Ascending aorta (tissue), 2 donors: ENCODE data around the gene TIMM23. TPM values are rescaled to one million over a fixed set of nuclear protein-coding genes. Genes with fewer than 3 reads are reported as not detected.

Experiments used
- DNase-seq, 2 donors: peaks; one replicate each; pipeline ENCODE4 v3.0.0-alpha.2; 2019; ENCODE audit warnings: low spot score in 2 of 2
- H3K27ac ChIP-seq, 2 donors: fragments of 200-600 bp; sonication (generic); one replicate each; pipeline ENCODE4 v1.5.1; 2016 to 2017; ENCODE audit warnings: mild to moderate bottlenecking in 1 of 2
- H3K27me3 ChIP-seq: fragments of 200-600 bp; sonication (generic); one replicate; pipeline ENCODE4 v1.5.1; 2017
- H3K36me3 ChIP-seq, 2 donors: fragments of 200-600 bp; sonication (generic); one replicate each; pipeline ENCODE4 v1.5.1; 2016
- H3K4me1 ChIP-seq, 2 donors: fragments of 200-600 bp; sonication (generic); one replicate each; pipeline ENCODE4 v1.5.1; 2016 to 2017; ENCODE audit warnings: mild to moderate bottlenecking in 1 of 2
- H3K4me3 ChIP-seq, 2 donors: fragments of 200-600 bp; sonication (generic); one replicate each; pipeline ENCODE4 v1.5.1; 2016 to 2017; ENCODE audit warnings: mild to moderate bottlenecking in 1 of 2
- H3K9me3 ChIP-seq, 2 donors: fragments of 200-600 bp; sonication (generic); one replicate each; pipeline ENCODE4 v1.5.1; 2016
- intact Hi-C: fragments of 100-400 bp; cut with DNase I; formaldehyde crosslinking; loops from one replicate; pipeline ENCODE4 v1.15.1; 2023
- total RNA-seq: library from RNA; depleted of rRNA; stranded (reverse); fragments of >200 nt; gene quantifications from one replicate; pipeline ENCODE4 v1.1.0, GENCODE V29; 2016
- TF ChIP-seq, protein P1 (sequence below), 3 experiments: fragments of 200-600 bp in 2 of 3; fragments of 450-650 bp in 1 of 3; sonication (generic) in 2 of 3; IDR thresholded peaks; one replicate each; pipeline ENCODE4 v1.5.1; 2016 to 2019; ENCODE audit warnings: antibody characterized with exemption in 3 of 3, mild to moderate bottlenecking in 1 of 3, moderate library complexity in 1 of 3

TIMM23 gene
- total RNA-seq, 1 donor from 2014 or later = 19.3 TPM

DNA sequence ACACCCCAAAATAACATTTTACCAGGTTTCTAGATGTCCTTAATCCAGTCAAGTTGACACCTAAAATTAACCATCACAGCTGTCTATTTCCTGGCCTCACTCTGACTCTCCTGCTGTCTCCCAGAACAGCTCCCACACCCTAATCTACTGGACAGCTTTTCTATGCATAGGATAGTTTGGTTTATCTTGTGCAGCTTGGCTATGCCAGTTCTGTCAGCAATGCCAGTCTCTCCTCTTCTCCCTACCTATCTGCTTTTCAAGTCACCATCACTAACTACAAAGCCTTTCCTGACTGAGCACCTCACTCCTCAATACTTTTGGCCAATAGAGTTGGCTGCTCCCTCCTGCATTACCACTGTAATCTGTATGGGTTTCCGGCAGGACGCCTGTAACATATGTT lies 53.1 kb downstream of the TIMM23 start:
- H3K27ac ChIP-seq = no peak overlapping the region
- intact Hi-C loops = loop anchor here (10.0 kb wide), 3 partner anchors 51 to 1139 kb away; partner anchors contain the start of genes ANTXRL and TIMM23
- H3K36me3 ChIP-seq = no peaks in the 10 kb centered on the region
- H3K4me1 ChIP-seq = peaks cover 0 to 35% of the 10 kb centered on the region in 2 donors
- no peak for DNase-seq
- no peaks in the 10 kb centered on the region for H3K9me3 ChIP-seq
- TF ChIP-seq, protein P1, sequence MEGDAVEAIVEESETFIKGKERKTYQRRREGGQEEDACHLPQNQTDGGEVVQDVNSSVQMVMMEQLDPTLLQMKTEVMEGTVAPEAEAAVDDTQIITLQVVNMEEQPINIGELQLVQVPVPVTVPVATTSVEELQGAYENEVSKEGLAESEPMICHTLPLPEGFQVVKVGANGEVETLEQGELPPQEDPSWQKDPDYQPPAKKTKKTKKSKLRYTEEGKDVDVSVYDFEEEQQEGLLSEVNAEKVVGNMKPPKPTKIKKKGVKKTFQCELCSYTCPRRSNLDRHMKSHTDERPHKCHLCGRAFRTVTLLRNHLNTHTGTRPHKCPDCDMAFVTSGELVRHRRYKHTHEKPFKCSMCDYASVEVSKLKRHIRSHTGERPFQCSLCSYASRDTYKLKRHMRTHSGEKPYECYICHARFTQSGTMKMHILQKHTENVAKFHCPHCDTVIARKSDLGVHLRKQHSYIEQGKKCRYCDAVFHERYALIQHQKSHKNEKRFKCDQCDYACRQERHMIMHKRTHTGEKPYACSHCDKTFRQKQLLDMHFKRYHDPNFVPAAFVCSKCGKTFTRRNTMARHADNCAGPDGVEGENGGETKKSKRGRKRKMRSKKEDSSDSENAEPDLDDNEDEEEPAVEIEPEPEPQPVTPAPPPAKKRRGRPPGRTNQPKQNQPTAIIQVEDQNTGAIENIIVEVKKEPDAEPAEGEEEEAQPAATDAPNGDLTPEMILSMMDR (IDR thresholded peaks at IDR 0.05) = no peak
- no peak overlapping the region for H3K4me3 ChIP-seq
- no peaks in the 10 kb centered on the region for H3K27me3 ChIP-seq

DNA sequence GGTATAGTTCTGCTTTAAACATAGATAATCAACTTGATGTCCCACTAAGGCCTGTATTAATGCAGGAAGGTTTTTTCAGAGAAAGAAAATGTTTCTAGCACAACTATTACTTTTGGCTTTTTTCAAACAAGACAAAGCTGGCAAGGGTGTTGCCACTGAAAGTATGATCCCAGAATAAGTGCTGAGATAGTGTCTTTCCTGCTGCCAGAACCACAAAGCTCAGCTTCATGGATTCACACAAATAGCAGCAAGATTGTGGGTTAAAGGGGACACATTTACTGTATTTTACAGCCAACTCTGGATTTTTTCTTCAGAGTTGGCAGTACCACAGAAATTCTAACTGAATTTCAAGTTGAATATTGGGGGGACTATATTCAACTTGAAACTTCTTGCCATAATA lies 53.8 kb downstream of the TIMM23 start:
- H3K9me3 ChIP-seq = no peaks in the 10 kb centered on the region
- TF ChIP-seq, protein P1 (IDR thresholded peaks at IDR 0.05) = no peak
- no peak overlapping the region for H3K27ac ChIP-seq
- no peaks in the 10 kb centered on the region for H3K36me3 ChIP-seq
- intact Hi-C loops = loop anchor here (10.0 kb wide), 3 partner anchors 51 to 1139 kb away; partner anchors contain the start of genes ANTXRL and TIMM23
- H3K27me3 ChIP-seq = no peaks in the 10 kb centered on the region
- H3K4me3 ChIP-seq = no peak overlapping the region
- no peak for DNase-seq
- H3K4me1 ChIP-seq = peaks cover 0 to 35% of the 10 kb centered on the region in 2 donors

DNA sequence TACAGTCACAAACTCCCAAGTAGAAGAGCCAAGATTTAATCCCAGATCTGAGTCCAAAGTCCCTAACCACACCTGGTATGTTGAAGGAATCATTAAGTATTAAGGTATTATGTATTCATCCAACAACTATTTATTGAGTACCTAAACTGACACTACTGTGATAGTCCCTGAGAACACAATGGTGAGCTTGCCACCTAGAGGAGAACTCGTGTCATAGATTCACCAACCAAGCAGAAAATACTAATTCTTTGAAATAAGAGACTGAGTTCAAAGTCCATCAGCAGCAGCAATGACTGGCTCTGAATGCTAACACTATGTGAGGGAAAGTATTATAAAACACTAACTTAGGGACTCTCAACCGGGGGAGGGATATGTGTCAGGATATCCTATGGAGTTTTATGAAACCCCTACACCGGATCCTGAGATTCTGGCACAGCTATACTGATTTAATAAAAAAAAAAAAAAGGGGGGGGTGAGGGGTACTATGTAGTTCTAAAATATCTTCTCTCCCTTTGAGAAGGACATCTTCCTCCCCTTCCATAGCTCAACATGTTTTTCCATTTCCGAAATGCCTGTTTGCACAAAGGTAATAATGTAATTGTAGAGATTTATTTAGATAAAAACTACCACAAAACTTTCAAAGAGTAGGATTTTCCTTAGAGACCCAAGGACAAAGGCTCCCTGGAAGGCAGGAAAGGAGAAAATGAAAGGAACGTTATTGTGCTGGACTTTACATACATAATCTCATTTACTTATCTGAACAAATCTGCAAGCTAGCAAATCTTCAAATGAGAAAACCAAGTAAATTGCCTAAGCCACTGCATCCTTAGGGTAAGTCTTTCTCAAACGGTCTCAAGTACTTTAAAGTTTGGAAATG lies 56.5 kb downstream of the TIMM23 start:
- DNase-seq = no peak
- TF ChIP-seq, protein P1 (IDR thresholded peaks at IDR 0.05) = peak; percentile 31 to 44 (median 32)
- H3K4me3 ChIP-seq = peak overlapping the region; percentile 70 to 80
- no peak overlapping the region for H3K27ac ChIP-seq
- H3K36me3 ChIP-seq = no peaks in the 10 kb centered on the region
- H3K27me3 ChIP-seq = no peaks in the 10 kb centered on the region
- intact Hi-C loops = loop anchor here (10.0 kb wide), 3 partner anchors 54 to 1136 kb away; partner anchors contain the start of genes ANTXRL and TIMM23
- no peaks in the 10 kb centered on the region for H3K9me3 ChIP-seq
- H3K4me1 ChIP-seq = peaks cover 0 to 25% of the 10 kb centered on the region in 2 donors

DNA sequence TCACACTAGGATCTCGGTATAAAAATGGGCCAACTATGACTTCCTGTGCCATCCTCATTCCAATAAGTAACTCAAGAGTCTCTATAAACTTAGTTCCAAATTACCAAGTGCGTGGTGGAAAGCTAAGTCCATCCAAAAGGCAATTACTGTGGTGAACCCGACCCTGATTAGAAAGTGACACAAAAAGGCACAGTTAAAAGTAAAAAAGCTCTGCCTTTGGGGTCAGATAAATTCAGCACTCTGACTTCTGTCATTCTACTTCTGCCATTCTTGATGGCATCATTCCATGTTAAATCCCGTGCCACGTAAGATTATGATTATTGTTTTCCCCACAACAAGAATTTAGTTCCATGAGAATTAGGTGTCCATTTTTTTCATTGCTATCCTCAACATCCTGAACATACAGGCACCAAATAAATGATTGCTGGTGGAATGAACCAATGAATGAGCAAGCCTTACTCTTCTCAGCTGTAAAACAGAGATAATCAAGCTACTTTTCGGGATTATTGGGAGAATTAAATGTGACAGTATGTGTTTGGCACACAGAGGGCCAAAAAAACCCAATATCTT lies 57.3 kb downstream of the TIMM23 start:
- H3K4me3 ChIP-seq = peak overlapping the region; percentile 70 to 80
- no peak for DNase-seq
- H3K9me3 ChIP-seq = no peaks in the 10 kb centered on the region
- no peaks in the 10 kb centered on the region for H3K36me3 ChIP-seq
- H3K27me3 ChIP-seq = no peaks in the 10 kb centered on the region
- H3K27ac ChIP-seq = peak overlapping the region; percentile 88 to 93
- intact Hi-C loops = loop anchor here (10.0 kb wide), 3 partner anchors 55 to 1135 kb away; partner anchors contain the start of genes ANTXRL and TIMM23
- TF ChIP-seq, protein P1 (IDR thresholded peaks at IDR 0.05) = no peak
- peaks cover 0 to 24% of the 10 kb centered on the region in 2 donors for H3K4me1 ChIP-seq

DNA sequence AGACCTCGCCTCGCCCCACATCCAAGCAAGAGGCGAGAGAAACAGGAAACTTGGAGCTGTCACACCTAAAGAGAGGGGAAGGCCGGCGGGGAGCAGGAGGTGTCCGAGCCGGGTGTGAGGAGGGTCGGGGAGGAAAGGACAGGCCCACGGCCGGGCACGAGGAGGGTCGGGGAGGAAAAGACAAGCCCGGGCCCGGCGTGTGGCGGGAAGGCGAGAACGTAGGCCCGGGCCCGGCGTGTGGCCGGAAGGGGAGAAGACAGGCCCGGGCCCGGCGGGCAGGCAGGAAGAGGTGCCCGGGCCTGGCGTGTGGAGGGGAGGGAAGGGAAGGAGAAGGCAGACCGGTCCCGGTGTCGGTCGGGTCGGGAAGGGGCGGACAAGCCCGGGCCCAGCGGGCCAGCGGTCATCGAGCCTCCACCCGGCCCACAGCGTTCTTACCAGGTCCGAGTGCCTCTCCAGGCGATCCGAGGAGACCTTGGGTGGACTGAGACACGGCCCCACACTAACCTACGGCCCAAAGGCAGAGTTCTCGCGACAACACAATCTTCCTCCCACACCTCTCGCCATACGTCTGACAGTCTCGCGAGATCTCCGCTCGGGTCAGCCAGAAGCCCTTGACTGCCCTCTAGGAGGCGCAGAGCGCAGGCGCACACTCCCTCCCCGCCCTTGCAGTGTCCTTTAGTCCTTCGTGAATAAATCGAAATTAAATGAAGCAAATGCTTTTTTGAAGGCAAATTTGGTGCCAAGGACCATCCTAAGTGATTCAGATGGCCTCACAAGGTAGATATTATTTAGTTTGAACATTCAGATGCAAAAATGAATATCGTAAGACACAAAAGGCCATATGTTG lies 58.0 kb downstream of the TIMM23 start, which contains the start of gene NCOA4:
Gene NCOA4 (minus strand): TSS at position 533 of the 847 bp plus-strand sequence. CDS start 13,943 bp downstream, outside the sequence.
- peak; percentile 89 to 98 for DNase-seq
- Histone ChIP-seq H3K4me1 (peaks cover 0 to 24% of the 10 kb centered on the region in 2 donors), H3K9me3 (no peaks in the 10 kb centered on the region), H3K27me3 (no peaks in the 10 kb centered on the region), H3K36me3 (no peaks in the 10 kb centered on the region), H3K4me3 (peak within 1 kb of the TSS; percentile 70 to 80), H3K27ac (peak within 1 kb of the TSS; percentile 88 to 93)
- TF ChIP-seq, protein P1 (IDR thresholded peaks at IDR 0.05) = peak; percentile 61 to 80 (median 75)
- intact Hi-C loops = no loop called here
